EH (cell line): Measurements from ENCODE around the gene ATRNL1.
"Not testable (repeated sequence)": the region's sequence is repeated elsewhere in the genome, so short reads cannot be mapped to it uniquely, and the experiment has no call there.

ENCODE experiments used
- DNase-seq: peaks from one replicate; pipeline ENCODE4 v3.0.0-alpha.2; 2015; ENCODE audit warnings: low read depth

Gene ATRNL1

DNA sequence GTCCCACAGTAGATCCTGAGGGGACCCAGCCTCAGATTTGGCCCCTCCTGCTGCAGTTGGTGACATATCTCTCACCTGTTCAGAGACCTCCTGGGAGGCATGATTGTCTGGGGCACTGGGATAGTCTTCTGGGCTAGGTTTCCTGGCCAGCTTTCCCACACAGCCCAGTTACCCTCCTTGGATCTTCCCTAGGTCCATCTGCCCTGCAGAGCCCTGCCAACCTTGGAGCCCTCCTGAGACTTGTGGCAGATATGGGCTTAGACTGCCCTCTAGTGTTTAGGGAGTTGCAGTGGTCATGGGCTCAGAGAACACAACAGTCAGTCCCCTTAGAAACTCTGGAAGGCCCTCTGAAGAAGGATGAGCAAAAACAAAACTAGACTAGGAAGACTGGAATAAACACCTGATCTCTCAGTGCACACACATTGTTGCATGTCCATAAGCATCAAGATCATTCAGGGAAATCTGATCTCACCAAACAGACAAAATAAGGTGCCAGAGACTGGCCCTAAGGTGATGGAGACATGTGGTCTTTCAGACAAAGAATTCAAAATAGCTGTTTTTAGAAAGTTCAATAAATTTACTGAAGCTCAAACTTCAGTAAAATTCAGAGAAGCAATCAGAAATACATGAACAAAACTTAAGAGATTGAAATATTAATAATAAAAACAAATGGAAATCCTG is 324.6 kb downstream of the ATRNL1 start:
- DNase-seq = peak; percentile 62

GRCh38 chr10:115422624-115423023 is 329.5 kb downstream of the ATRNL1 start:
- DNase-seq = no peak

GRCh38 chr10:115427611-115428010 is 334.4 kb downstream of the ATRNL1 start:
- DNase-seq = no peak

DNA sequence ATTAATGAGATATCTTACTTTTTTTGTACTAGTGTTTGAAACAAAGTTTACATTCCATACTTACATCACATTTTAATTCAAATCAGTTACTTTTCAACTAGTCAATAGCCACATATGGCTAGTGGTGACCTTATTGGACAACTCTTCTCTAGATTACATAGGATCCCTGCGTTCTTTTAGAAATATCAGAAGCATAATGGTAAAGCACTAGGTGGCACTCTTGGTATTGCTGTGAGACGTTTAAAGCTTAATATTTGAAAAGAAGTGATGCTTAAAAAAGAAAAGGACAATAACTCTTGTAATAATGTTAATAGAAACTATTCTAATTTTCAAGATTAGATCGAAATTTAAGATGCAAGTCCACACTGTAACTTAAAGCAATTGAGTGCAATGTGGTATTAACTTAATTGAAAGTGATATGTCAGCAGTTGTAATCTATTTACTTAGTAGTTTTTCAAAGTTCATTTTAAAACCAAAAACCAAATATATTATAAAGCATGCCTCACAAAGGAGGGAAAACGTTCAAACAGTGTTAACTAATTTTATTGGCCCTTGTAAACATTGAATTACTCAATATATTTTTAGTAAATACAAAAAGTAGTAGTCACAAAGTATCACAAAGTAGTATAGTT is 339.1 kb downstream of the ATRNL1 start:
- DNase-seq = peak; percentile 7

- DNase-seq = no peak
These were observed 343.8 kb downstream of the ATRNL1 start for GRCh38 chr10:115436999-115437398.

DNA sequence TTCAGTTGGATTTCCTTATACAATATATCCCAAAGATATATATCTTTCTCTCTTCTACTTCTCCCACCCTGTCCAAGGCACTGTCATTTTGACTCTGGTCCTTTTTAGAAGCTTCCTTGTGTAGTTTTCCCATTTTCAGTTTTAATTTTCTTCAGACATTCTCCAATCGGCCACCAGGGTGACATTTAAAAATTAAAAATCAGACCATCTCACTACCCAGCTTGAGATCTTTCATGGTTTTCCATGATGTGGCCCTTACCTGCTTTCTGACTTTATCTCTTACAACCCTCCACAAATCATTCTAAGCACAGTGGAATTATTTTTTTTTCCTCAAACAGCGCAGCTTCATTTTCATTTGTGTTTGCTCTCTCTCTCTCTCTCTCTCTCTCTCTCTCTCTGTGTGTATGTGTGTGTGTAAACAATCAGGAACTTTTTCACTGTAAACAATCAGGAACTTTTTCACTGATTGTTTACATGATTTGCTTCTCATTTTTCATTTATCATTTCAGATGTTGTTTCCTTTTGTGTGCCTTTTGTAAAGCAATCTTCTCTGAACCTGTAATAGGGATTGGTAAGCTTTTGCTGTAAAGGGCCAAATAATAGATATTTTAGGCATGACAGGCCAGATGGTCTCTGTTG is 348.9 kb downstream of the ATRNL1 start:
- no peak for DNase-seq

DNA sequence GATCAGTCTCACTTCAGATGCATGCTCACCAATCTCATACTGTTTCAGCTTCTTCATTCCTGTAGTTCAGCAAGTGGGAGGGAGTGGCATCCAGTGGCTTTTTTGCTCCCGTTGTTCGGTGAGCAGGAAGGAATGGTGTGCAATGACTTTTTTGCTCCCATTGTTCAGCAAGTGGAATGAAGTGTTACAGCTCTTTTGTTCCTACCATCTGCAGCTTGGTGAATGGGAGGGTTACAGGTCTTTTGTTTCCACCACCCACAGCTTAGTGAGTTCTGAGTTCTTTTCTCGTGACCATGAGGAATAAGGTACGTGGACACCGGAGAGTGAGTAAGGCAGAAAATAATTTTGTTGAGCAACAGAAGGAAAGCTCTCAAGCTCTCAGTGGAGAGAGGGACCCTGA is 363.6 kb downstream of the ATRNL1 start:
- DNase-seq = no peak

GRCh38 chr10:115483294-115483693 is 390.1 kb downstream of the ATRNL1 start:
- no peak for DNase-seq

DNA sequence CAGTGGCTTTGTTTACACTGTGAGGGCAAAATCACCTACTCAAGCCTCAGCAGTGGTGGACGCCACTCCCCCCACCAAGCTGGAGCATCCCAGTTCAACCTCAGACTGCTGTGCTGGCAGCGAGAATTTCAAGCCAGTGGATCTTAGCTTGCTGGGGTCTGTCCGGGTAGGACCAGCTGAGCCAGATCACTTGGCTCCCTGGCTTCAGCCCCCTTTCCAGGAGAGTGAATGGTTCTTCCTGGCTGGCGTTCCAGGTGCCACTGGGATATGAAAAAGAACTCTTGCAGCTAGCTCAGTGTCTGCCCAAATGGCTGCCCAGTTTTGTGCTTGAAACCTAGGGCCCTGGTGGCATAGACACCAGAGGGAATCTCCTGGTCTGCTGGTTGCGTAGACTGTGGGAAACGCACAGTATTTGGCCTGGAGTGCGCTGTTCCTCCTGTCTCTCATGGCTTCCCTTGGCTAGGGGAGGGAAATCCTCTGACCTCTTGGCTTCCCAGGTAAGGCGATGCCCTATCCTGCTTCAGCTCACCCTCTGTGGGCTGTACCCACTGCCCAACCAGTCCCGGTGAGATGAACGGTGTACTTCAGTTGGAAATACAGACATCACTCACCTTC is 398.5 kb downstream of the ATRNL1 start:
- no peak for DNase-seq

- no peak for DNase-seq
These were observed 410.4 kb downstream of the ATRNL1 start for GRCh38 chr10:115503546-115503945.

- no peak for DNase-seq
These were observed 421.7 kb downstream of the ATRNL1 start for GRCh38 chr10:115514895-115515294.

DNA sequence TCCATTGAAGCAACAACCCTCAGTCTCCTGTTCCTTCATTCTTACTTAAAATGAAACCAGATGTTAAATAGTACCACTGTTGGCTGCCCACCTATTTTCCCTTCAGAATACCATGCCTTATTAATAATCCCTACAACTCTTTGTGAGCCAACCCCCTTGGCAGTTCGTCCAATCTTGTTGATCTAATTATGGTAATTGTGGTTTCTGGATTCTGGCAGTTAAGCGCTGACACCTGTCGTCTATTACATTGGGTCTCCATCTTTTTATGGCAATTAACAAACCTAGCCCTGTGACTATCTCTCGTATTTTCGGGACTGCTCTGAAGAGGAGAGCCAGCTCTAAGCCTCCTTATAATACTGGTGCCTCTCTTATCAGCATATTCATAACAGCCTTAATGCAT is 432.0 kb downstream of the ATRNL1 start:
- no peak for DNase-seq

GRCh38 chr10:115527682-115528081 is 434.5 kb downstream of the ATRNL1 start:
- not testable (repeated sequence) for DNase-seq

- not testable (repeated sequence) for DNase-seq
These were observed 443.2 kb downstream of the ATRNL1 start for GRCh38 chr10:115536401-115536800.

DNA sequence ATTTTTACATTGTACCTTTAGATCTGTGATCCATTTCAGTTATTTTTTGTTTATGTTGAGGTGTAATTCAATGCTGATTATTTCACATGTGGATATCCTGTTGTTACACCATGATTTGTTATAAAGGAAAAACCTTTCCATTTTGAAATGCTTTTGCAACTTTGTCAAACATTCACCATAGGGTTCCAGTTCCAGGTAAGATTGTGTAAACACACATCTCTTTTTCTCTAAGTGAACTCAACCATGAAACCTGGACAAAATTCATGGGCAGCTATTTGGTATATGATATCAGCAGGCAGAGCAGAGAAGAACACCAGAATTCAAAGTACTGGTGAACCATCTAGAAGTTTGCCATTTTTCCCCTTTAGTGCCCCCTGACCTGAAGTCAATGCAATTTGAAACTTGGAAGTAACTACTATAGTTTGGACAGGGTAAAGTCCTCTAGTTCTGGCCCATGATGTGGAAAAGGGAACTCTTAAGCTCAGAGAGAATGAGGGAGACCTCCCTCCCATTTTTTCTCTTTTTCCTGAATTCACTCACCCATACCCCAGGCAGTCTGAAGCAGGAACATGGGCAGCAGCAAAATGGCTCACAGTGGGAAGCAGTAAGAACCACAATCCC is 446.1 kb downstream of the ATRNL1 start:
- DNase-seq = no peak

- no peak for DNase-seq
These were observed 462.8 kb downstream of the ATRNL1 start for GRCh38 chr10:115555887-115556402.

GRCh38 chr10:115558252-115558651 is 465.1 kb downstream of the ATRNL1 start:
- DNase-seq = no peak

GRCh38 chr10:115566867-115567266 is 473.7 kb downstream of the ATRNL1 start:
- DNase-seq = no peak

DNA sequence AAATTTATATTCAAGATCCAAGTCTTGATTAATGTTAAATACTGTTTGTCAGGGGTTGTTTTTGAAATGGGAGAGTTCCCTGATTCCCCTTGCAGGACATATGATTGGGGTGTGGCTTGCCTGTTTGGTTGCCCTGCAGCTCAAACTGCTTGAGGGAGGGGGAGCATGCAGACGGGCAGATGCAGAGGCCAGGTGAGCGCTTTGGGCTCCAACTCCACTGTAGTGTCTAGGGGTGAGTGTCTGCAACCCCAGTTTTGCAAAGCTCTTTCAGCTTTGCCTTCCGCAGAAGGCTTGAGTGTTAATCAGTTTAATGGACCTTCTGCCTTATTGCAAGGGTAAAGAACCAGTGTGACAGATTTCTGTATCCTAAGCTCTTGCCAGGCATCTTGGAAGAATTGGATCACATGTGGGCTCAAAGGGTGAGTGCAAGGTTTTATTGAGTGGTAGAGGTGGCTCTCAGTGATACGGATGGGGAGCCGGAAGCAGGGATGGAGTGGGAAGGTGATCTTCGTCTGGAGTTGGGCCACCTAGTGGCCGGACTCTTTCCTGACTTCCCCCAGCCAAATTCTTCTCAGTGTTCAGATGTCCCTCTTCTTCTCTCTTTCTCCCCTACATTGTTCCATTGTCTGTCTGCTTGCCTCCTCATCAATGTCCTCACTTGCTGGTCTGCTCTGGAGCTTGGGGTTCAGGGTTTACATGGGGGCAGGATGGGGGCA is 479.7 kb downstream of the ATRNL1 start:
- peak; percentile 1 for DNase-seq

GRCh38 chr10:115580239-115580638 is 487.1 kb downstream of the ATRNL1 start:
- DNase-seq = no peak

DNA sequence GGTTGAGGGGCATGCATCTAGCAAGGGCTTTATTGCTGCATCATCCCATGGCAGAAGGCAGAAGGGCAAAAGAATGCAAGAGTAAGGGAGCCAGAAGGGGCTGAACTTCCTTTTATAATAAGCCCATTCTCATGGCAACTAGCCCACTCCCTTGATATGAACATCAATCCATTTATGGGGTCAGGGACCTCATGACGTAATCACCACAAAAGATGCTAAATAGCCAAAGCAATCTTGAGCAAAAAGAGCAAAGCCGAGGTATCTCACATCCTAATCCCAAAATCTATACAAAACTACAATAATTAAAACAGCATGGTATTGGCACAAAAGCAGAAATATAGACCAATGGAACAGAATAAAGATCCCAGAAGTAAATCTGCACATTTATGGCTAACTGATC is 499.9 kb downstream of the ATRNL1 start:
- DNase-seq = no peak

DNA sequence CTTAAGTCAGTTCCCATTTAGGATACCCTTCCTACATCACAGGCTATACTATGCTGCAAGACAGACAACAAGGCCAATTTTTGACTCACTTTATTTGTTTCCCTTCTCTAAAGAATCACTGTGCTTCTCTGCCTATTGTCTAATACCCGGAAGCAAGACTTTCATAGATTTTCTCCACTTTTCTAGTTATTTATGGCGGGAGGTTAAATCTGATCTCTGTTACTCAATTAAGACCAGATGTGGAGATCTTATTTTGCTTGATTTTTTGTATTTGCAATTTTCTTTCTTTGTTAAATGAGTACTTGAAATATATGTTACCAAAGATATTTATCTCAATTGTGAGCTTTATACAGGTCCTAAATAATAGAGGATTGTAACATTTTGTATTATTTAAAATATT is 511.5 kb downstream of the ATRNL1 start:
- no peak for DNase-seq
